CD4-positive, CD25-positive, alpha-beta regulatory T cell (primary cell): ENCODE data around the gene KYNU. TPM values are rescaled to one million over a fixed set of nuclear protein-coding genes. Genes with fewer than 3 reads are reported as not detected.

Experiments
- ATAC-seq, 2 donors: fragments of 150-1000 bp; cut with Tn5 transposase; one replicate each; pipeline ENCODE4 v1.10.0; 2021; ENCODE audit warnings: low read depth in 2 of 2, moderate number of reproducible peaks in 2 of 2, moderate library complexity in 1 of 2
- DNase-seq, 3 donors: peaks; one replicate each; pipeline versions ENCODE4 v3.0.0 to v3.0.0-alpha.2; 2012 to 2022; ENCODE audit warnings: mixed read lengths in 1 of 3
- H3K27ac ChIP-seq: one replicate; pipeline ENCODE4 v1.7.0; 2013; ENCODE audit warnings: mild to moderate bottlenecking, low read length; ENCODE audit not compliant: insufficient read depth, poor library complexity, severe bottlenecking
- H3K27me3 ChIP-seq: one replicate; pipeline ENCODE4 v1.7.0; 2013; ENCODE audit warnings: low read length; ENCODE audit not compliant: control insufficient read depth, insufficient read depth
- H3K36me3 ChIP-seq: one replicate; pipeline ENCODE4 v1.7.0; 2013; ENCODE audit warnings: mild to moderate bottlenecking, low read length, moderate library complexity; ENCODE audit not compliant: control insufficient read depth, insufficient read depth
- H3K4me1 ChIP-seq: 2 replicates; pipeline ENCODE4 v1.7.0; 2013; ENCODE audit warnings: mild to moderate bottlenecking, low read length; ENCODE audit not compliant: insufficient read depth, control insufficient read depth, poor library complexity, severe bottlenecking
- H3K4me3 ChIP-seq: one replicate; pipeline ENCODE4 v1.7.0; 2013; ENCODE audit warnings: low read depth, mild to moderate bottlenecking, low read length, moderate library complexity
- H3K9me3 ChIP-seq, 2 experiments: 1 replicate in 1 of 2; 2 replicates in 1 of 2; pipeline ENCODE4 v1.7.0; 2013; ENCODE audit warnings: low read length in 2 of 2, mild to moderate bottlenecking in 1 of 2, moderate library complexity in 1 of 2; ENCODE audit not compliant: control insufficient read depth in 2 of 2
- H3K27ac Mint-ChIP-seq, 3 donors: one replicate each; pipeline ENCODE4 v1.8.0; 2020 to 2022; ENCODE audit warnings: mild to moderate bottlenecking in 3 of 3, mixed read lengths in 3 of 3, moderate library complexity in 2 of 3
- H3K27me3 Mint-ChIP-seq: one replicate; pipeline ENCODE4 v1.8.0; 2022; ENCODE audit warnings: mild to moderate bottlenecking, mixed read lengths
- H3K36me3 Mint-ChIP-seq: one replicate; pipeline ENCODE4 v1.8.0; 2020; ENCODE audit warnings: mixed read lengths
- H3K4me1 Mint-ChIP-seq, 4 donors: one replicate each; pipeline ENCODE4 v1.8.0; 2020 to 2022; ENCODE audit warnings: mixed read lengths in 4 of 4, mild to moderate bottlenecking in 1 of 4
- H3K4me3 Mint-ChIP-seq, 4 donors: one replicate each; pipeline ENCODE4 v1.8.0; 2020 to 2022; ENCODE audit warnings: mild to moderate bottlenecking in 4 of 4, mixed read lengths in 4 of 4, moderate library complexity in 3 of 4
- H3K9me3 Mint-ChIP-seq, 7 donors: one replicate each; pipeline ENCODE4 v1.8.0; 2020 to 2022; ENCODE audit warnings: mixed read lengths in 7 of 7, mild to moderate bottlenecking in 3 of 7, moderate library complexity in 2 of 7
- polyA plus RNA-seq, 4 donors: library from polyadenylated mRNA; unstranded; fragments of 300-500 nt; fragmentation: Illumina TruSeq; gene quantifications; one replicate each; pipeline ENCODE4 v1.2.3, GENCODE V29; 2021
- total RNA-seq: library from RNA; stranded (reverse); gene quantifications from one replicate; pipeline ENCODE4 v1.2.3, GENCODE V29; 2022

The KYNU gene
- total and polyA plus RNA-seq, 5 donors from 2014 or later = 0.08 TPM; not detected in 4

DNA sequence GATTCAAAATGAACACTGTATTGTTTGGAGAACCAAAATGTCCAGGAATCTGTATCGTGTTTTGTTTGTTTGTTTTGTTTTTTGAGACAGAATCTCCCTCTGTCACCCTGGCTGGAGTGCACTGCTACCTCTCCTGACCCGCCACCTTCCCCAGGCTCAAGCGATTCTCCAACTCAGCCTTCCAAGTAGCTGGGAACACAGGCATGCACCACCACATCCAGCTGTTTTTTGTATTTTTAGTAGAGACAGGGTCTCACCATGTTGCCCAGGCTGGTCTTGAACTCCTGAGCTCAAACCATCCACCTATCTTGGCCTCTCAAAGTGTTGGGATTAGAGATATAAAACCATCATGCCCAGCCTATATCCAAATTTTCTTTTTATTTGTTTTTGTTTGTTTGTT is 74.6 kb downstream of the KYNU start:
- Mint-ChIP-seq H3K4me3 (no peak overlapping the region), H3K27me3 (peaks cover 22% of the 10 kb centered on the region), H3K36me3 (no peaks in the 10 kb centered on the region), H3K27ac (no peak overlapping the region), H3K4me1 (no peaks in the 10 kb centered on the region), H3K9me3 (peaks cover 0 to 4% (median 0%) of the 10 kb centered on the region in 7 donors)
- Histone ChIP-seq H3K4me1 (no peaks in the 10 kb centered on the region), H3K36me3 (no peaks in the 10 kb centered on the region), H3K27ac (no peak overlapping the region), H3K4me3 (no peak overlapping the region), H3K9me3 (no peaks in the 10 kb centered on the region), H3K27me3 (peaks cover 2% of the 10 kb centered on the region)
- no peak for ATAC-seq
- DNase-seq = no peak

DNA sequence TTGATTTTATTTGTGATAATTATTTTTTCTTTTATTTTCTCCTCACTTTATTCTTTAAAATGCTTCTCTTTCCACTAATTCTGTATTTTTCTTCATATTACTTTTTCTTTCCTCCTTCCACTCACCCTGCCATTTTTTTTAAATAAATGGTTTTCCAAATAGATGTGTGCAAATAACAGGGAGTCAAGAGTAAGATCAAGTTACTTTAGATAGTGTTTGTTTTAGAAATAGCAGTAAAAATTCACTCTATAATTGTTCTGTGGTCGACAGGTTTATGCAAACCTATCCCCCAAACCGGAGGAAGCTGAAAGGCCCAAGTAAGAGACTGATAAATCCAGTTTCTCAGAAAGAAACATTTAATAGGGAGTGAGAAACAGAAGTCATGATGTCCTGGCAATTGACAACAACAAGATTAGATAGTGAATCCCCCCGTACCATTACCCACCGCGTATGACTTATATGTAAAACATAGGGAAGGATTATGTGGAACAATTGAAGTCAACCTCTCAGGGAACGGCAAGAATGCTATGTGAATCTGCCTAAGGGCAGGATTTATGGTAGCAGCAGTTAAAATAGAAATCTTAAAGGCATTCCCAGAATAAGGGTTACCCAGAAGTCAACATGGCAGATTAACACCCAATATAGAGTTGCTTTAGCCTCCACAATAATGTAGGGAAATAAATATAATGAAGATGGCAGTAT is 75.5 kb downstream of the KYNU start:
- H3K27ac ChIP-seq = no peak overlapping the region
- H3K27me3 ChIP-seq = peaks cover 4% of the 10 kb centered on the region
- Mint-ChIP-seq H3K27ac (no peak overlapping the region), H3K9me3 (peaks cover 0 to 4% (median 0%) of the 10 kb centered on the region in 7 donors), H3K27me3 (peaks cover 28% of the 10 kb centered on the region), H3K4me3 (no peak overlapping the region), H3K4me1 (no peaks in the 10 kb centered on the region), H3K36me3 (no peaks in the 10 kb centered on the region)
- no peaks in the 10 kb centered on the region for H3K4me1 ChIP-seq
- H3K4me3 ChIP-seq = no peak overlapping the region
- no peaks in the 10 kb centered on the region for H3K9me3 ChIP-seq
- ATAC-seq (no peak), DNase-seq (no peak)
- H3K36me3 ChIP-seq = no peaks in the 10 kb centered on the region

DNA sequence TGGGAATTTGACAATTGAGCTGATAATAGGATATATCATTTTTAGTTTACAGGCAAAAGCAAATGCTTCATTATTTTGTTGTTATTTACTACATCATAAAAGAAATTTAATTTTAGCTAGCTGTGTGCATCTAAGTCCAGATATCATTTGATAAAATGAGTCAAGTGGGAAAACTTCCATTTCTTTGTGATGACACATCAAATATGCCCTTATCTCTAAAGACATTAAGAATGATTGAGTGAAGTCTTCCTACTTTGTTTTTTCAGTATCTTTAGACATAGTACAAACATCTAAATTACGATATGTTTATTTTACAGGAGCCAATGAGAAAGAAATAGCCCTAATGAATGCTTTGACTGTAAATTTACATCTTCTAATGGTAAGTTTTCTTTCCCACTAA is 77.0 kb downstream of the KYNU start:
- no peaks in the 10 kb centered on the region for H3K4me1 Mint-ChIP-seq
- H3K36me3 Mint-ChIP-seq = no peaks in the 10 kb centered on the region
- H3K27me3 Mint-ChIP-seq = peaks cover 28% of the 10 kb centered on the region
- H3K27me3 ChIP-seq = peaks cover 4% of the 10 kb centered on the region
- no peak overlapping the region for H3K4me3 Mint-ChIP-seq
- no peaks in the 10 kb centered on the region for H3K36me3 ChIP-seq
- no peaks in the 10 kb centered on the region for H3K9me3 ChIP-seq
- ATAC-seq = no peak
- no peak overlapping the region for H3K27ac Mint-ChIP-seq
- peaks cover 0 to 4% (median 0%) of the 10 kb centered on the region in 7 donors for H3K9me3 Mint-ChIP-seq
- no peak overlapping the region for H3K27ac ChIP-seq
- DNase-seq = no peak
- no peak overlapping the region for H3K4me3 ChIP-seq
- no peaks in the 10 kb centered on the region for H3K4me1 ChIP-seq

DNA sequence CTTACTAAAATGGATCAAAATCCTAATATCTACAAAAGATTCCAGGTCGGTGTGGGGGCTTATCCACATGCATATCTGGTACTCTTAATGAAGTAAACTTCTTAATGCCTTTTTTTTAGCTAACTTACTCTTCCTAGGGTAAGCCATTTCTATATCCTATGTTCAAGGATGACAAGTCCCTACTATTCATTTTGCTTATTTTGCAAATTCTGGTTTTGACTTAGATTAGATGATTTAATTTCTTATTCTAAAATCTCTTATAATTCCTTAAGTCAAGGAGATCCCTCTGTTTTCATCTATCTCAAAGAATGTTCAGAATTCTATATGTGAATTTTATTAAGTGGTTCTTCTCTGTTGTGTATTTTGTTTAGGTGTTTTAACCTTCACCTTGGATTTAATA is 79.7 kb downstream of the KYNU start:
- Mint-ChIP-seq H3K36me3 (no peaks in the 10 kb centered on the region), H3K27me3 (peaks cover 28% of the 10 kb centered on the region), H3K27ac (no peak overlapping the region), H3K4me3 (no peak overlapping the region), H3K4me1 (no peaks in the 10 kb centered on the region), H3K9me3 (peaks cover 0 to 3% (median 0%) of the 10 kb centered on the region in 7 donors)
- H3K27ac ChIP-seq = no peak overlapping the region
- no peaks in the 10 kb centered on the region for H3K4me1 ChIP-seq
- no peak overlapping the region for H3K4me3 ChIP-seq
- no peaks in the 10 kb centered on the region for H3K9me3 ChIP-seq
- peaks cover 6% of the 10 kb centered on the region for H3K27me3 ChIP-seq
- DNase-seq (no peak), ATAC-seq (no peak)
- H3K36me3 ChIP-seq = no peaks in the 10 kb centered on the region

DNA sequence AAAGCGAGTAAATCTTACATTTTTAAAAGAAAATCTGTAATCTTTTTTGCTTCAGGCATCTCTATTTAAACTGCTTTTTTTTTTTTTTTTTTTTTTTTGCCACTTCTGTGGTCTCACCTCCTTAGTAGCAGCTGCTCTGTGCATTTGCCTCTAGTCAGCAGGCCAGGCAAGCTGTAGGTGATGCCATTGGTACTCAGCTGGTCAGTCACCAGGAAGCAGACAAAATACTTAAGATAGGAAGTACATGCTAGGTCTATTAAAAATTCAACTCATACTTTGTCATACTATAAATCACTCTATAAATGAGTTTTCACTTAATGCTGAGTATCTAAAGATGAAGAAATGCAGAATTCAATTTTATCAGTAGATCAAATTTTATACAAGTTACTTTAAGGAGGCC is 83.7 kb downstream of the KYNU start:
- H3K36me3 ChIP-seq = no peaks in the 10 kb centered on the region
- Mint-ChIP-seq H3K9me3 (peaks cover 0 to 9% (median 7%) of the 10 kb centered on the region in 7 donors), H3K36me3 (no peaks in the 10 kb centered on the region), H3K4me3 (no peak overlapping the region), H3K27ac (no peak overlapping the region), H3K4me1 (no peaks in the 10 kb centered on the region), H3K27me3 (peaks cover 22% of the 10 kb centered on the region)
- DNase-seq = no peak
- no peak for ATAC-seq
- peaks cover 7% of the 10 kb centered on the region for H3K27me3 ChIP-seq
- no peaks in the 10 kb centered on the region for H3K4me1 ChIP-seq
- H3K9me3 ChIP-seq = no peaks in the 10 kb centered on the region
- no peak overlapping the region for H3K4me3 ChIP-seq
- H3K27ac ChIP-seq = no peak overlapping the region

DNA sequence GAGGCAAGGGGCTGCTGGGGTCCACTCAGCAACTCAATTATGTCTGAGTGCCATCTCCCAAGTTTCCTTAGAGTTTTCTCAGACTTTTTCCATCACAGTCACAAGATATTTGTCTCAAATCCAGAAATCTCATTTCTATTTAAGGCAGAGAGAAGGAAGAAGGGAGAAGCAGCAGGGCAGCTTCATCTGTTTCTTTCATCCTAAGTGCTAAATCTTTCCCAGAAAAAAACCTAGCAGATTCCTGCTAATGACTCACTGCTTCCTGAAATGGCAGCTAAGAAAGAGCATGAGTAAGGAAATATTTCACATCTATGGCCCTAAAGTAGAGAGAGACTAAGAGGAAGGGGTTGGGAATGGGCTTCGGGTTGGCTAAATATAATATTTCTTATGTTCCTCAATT is 88.0 kb downstream of the KYNU start:
- Histone ChIP-seq H3K36me3 (no peaks in the 10 kb centered on the region), H3K9me3 (no peaks in the 10 kb centered on the region), H3K27ac (no peak overlapping the region), H3K4me3 (no peak overlapping the region), H3K4me1 (no peaks in the 10 kb centered on the region), H3K27me3 (peaks cover 6% of the 10 kb centered on the region)
- Mint-ChIP-seq H3K4me1 (no peaks in the 10 kb centered on the region), H3K36me3 (no peaks in the 10 kb centered on the region), H3K4me3 (no peak overlapping the region), H3K9me3 (peaks cover 0 to 9% (median 7%) of the 10 kb centered on the region in 7 donors), H3K27me3 (peaks cover 21% of the 10 kb centered on the region), H3K27ac (no peak overlapping the region)
- DNase-seq = no peak
- no peak for ATAC-seq

DNA sequence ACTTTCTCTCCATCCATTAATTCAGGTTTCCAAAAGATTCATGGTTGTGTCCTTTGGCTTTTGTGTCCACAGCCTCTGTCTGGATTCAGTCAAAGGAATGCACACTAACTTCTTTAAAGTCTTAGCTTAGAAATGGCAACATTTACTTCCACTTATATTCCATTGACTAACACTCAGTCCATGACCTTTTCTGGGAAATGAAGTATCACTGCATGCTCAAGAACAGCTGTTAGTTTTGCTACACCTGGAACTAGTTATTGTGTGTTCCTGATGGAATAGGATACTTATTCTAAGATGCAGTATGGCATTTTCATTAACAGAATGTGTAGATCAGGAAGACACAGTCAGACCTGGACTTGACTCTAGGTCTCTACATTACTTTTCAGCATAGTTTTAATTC is 88.8 kb downstream of the KYNU start:
- H3K36me3 Mint-ChIP-seq = no peaks in the 10 kb centered on the region
- no peaks in the 10 kb centered on the region for H3K36me3 ChIP-seq

DNA sequence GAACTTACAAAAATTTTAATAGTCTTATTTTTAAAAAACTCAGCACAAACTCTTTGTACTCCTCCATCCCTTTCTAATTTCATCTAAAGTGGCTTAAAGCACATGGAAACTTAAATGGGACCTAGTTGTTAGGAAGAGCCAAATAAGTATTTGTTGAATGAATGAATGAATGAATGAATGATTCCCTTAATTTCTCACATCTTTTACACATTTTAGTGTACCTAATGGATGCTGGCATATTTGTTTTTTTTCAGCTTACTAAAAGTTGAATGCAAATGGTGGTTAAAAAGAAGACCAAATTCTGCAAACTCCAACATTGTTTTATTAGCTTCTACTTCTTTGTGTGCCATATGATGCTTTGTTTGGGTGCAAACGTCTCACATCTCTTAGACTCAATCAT is 89.6 kb downstream of the KYNU start:
- Histone ChIP-seq H3K27ac (no peak overlapping the region), H3K4me1 (no peaks in the 10 kb centered on the region), H3K4me3 (no peak overlapping the region), H3K9me3 (no peaks in the 10 kb centered on the region), H3K27me3 (peaks cover 4% of the 10 kb centered on the region), H3K36me3 (no peaks in the 10 kb centered on the region)
- Mint-ChIP-seq H3K9me3 (peaks cover 0 to 9% (median 7%) of the 10 kb centered on the region in 7 donors), H3K4me3 (no peak overlapping the region), H3K4me1 (no peaks in the 10 kb centered on the region), H3K27me3 (peaks cover 24% of the 10 kb centered on the region), H3K27ac (no peak overlapping the region), H3K36me3 (no peaks in the 10 kb centered on the region)
- DNase-seq (no peak), ATAC-seq (no peak)

More for the DNA sequence above, 88.8 kb downstream of the KYNU start:
- Mint-ChIP-seq H3K4me1 (no peaks in the 10 kb centered on the region), H3K4me3 (no peak overlapping the region), H3K27me3 (peaks cover 24% of the 10 kb centered on the region), H3K9me3 (peaks cover 0 to 9% (median 7%) of the 10 kb centered on the region in 7 donors), H3K27ac (no peak overlapping the region)
- Histone ChIP-seq H3K9me3 (no peaks in the 10 kb centered on the region), H3K27ac (no peak overlapping the region), H3K4me1 (no peaks in the 10 kb centered on the region), H3K27me3 (peaks cover 4% of the 10 kb centered on the region), H3K4me3 (no peak overlapping the region)
- ATAC-seq (no peak), DNase-seq (no peak)
